ENCODE data around the gene APLN.

Gene APLN

GRCh38 chrX:129654652-129655546, at the start of gene APLN:
Gene APLN, minus strand, starts transcription at chrX:129654956. Its CDS starts 326 bp downstream, at chrX:129654630.
- no peak for DNase-seq

DNA sequence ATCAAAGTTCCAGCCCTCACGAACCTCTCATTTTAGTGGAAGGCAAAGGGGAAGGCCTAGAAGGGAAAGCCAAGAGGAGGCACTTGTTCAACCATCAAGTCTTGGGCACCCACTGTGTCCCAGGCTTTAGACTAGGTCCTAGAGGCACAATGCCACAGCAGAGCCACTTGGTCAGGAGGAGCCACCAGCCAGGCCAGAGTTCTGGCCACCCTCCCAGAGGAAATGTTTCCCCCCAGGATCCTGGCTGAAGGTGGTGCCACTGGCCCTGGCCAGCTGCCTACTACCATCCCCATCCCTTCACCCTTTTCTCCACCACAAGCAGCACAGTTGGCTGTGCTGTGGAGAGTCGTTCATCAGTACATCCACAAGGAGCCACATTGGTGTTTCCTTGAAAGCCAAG, 49.7 kb upstream of the APLN start:
- no peak for DNase-seq

- no peak for DNase-seq
These were observed 46.9 kb upstream of the APLN start for GRCh38 chrX:129701624-129702069.

DNA sequence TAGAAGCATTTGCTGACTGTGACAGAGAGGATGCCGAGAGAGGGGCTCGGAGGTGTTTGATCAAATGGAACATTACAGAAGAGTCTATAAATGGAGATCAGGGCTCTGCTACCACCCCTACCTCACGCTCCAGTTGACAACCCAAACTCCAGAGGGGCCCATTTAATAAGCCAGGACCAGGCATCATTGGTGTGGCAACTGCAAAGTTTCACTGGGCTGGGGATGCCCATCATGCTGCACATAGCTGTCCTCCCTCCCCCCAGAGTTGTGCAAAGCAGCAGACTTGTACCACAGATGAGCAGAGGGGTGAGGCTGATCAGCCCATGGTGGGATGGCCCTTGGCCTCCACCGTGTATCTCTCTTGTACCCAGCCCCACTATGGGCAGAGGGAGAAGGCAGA, 45.8 kb upstream of the APLN start:
- no peak for DNase-seq

DNA sequence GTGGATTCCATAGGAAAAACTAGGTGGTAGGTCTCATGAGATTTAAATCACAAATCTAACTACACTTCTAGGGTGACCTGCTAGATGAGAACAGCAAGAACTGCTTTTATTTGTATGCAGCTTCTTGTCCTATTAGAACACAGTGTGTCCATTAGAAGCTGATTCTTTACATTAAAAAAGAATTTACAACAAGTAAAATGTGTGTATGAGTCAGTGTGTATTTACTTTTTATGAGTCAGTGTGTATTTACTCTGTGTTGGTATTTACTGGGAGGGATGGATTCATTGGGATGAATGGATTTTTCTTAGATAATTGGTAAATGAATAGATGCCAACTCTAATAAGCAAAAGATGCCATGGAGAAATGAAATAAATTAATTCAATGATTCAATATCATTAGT, 43.4 kb upstream of the APLN start:
- no peak for DNase-seq

GRCh38 chrX:129697204-129697829, 42.6 kb upstream of the APLN start:
- no peak for DNase-seq

- no peak for DNase-seq
These were observed 41.9 kb upstream of the APLN start for GRCh38 chrX:129696463-129697155.

DNA sequence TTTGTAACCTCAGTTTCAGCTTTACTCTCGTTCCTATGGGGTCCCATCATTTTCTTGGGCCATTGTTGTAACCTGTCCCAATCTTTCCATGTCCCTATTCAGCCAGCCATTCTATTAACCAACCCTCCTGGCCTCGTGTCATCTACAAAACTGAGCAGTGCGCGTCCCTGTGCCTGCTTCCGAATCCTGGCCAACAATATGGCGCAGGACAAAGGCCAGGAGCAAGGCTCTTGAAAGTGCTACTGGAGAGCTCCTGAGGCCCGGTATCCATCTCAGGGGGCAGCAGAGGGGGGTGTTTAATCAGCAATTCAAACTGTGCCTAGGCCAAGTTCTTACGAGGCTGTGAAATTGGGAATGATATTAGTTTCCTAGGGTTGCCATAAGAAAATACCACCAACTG, 41.2 kb upstream of the APLN start:
- no peak for DNase-seq

DNA sequence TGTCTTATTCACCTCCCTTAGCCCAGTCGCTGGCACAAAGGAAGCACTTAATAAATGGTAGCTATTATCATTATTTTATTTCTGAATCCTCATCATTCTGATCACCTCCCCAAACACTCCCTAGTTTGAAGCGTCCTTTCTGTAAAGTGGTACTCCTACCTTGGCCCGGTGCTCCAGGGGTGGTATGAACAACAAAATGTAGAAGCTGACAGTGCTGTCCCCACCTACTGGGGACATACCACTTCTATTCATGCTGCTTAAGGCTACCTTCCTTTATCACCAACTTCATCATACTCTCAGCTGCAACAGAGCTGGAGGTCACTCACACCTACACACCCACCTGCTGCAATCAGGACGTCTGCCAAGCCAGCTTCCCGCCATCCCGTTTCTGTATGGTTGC, 40.8 kb upstream of the APLN start:
- no peak for DNase-seq

DNA sequence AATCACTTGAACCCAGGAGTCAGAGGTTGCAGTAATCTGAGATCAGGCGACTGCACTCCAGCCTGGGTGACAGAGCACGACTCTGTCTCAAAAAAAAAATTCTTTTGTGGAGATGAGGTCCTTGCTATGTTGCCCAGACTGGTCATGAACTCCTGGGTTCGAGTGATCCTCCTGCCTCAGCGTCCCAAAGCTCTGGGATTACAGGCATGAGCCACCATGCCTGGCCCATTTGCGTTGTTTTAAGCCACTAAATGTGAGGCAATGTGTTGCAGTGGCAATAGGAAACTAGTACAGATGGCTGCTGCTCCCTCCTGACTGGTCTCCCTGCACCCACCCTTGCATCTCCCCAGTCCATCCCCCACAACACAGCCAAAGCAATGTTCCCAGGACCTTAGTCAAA, 40.0 kb upstream of the APLN start:
- no peak for DNase-seq

DNA sequence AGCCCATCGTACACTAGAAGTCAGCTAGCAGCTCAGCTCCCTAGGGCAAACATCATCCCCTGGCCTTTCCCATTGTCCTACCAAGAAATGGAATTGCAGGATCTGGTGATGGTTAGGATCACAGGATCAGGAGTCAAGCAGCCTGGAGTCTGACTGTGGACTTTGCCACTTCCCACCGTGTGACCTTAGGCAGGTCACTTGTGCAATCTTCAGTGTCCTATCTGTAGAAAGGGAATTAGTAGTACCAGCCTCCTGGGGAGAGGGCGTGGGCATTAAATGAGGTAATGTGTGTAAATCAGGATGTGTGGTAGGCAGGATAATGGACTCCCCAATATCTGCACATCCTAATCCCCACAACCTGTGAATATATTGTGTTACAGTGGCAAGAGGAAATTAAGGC, 38.6 kb upstream of the APLN start:
- DNase-seq = no peak

DNA sequence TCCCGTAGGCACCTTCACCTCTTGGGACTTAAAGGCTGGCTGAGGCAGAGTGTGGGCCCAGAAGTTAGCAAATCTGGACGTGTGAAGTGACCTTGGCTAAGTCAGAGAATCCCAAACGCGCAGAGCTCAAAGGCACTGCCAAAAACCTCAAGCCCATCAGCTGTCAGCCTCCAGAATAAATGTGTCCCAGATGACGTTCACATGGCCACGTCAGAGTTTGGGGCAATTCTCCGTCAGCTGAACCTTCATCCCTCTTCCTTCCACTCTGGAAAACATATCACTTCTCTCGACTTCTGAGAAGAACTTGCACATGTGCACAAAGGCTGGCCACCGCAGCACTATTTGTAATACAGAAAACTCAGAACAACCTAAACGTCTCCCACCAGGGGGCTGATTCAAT, 35.7 kb upstream of the APLN start:
- DNase-seq = no peak

- no peak for DNase-seq
These were observed 35.0 kb upstream of the APLN start for GRCh38 chrX:129689796-129690195.

GRCh38 chrX:129688097-129688496, 33.3 kb upstream of the APLN start:
- no peak for DNase-seq

GRCh38 chrX:129686422-129686948, 31.7 kb upstream of the APLN start:
- no peak for DNase-seq

- no peak for DNase-seq
These were observed 28.2 kb upstream of the APLN start for GRCh38 chrX:129682979-129683378.

DNA sequence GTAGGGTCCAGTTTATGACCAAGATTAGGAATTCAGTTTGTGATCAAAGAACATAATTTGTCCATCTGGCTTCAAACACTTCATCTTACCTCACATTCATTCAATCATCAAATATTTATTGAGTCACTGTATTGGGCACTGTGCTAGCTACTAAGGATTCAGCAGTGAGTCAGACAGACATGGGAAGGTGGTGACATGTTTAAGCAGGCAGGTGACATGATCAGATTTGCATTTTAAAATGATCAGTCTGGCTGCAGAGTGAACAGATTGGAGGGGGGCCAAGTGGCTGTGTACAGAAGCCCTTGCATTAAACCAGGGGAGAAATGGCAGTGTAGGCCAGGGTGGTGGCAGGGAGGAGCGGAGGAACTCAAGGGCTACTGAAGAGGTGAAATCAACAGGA, 25.1 kb upstream of the APLN start:
- no peak for DNase-seq

- DNase-seq = no peak
These were observed 23.9 kb upstream of the APLN start for GRCh38 chrX:129678614-129679195.

DNA sequence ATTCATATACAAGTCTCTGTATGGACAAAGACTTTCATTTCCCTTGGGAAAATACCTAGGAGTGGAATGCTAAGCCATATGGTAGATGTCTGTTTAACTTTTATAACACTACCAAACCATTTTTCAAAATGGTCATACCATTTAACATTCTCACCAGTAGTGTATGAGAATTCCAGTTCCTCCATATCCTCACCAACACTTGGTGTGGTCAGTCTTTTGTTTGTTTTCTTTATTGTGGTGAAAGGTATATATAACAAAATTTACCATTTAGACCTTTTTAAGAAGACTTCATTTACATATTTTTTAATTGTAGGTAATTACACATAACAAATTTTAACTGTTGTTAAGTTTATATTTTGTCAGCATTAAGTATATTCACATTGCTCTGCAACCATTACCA, 12.7 kb upstream of the APLN start:
- no peak for DNase-seq

- DNase-seq = no peak
These were observed 11.3 kb upstream of the APLN start for GRCh38 chrX:129665916-129666644.

DNA sequence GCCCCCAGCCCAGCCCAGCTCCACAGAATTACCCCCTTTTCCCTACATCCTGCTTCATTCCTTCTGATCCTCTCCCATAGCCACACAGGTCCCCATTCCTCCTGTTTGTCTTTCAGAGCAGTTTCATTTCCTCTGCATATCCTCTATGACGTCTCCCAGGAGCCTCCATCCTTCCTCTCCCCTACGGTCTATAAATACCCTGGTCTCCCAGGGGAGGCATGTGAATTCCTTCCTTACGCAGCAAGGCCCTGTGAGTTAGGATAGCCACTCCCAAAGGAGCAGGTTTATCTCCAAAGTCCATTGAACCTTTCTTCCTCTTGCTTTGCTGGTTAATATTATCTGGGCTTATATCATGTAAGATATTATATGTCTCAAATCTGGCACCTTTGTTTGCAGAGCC, 8.4 kb upstream of the APLN start:
- no peak for DNase-seq

- DNase-seq = no peak
These were observed 6.6 kb upstream of the APLN start for GRCh38 chrX:129661369-129661768.

DNA sequence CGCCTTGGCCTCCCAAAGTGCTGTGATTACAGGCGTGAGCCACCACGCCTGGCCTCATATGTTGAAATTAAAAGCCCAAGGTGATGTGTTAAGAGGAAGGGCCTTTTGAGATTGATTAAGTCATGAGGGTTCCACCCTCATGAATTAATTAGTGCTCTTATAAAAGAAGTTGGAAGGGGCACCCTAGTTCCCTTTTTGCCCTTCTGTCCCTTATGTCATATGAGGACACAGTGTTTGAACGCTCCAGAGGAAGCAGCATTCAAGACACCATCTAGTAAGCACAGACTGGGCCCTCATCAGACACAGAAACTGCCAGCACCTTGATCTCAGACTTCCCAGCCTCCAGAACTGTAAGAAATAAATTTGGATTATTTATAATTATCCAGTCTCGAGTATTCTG, 5.1 kb upstream of the APLN start:
- DNase-seq = no peak
